K562 (cell line): Measurements from ENCODE around the gene CACNA1I. TPM values are rescaled to one million over a fixed set of nuclear protein-coding genes. Genes with fewer than 3 reads are reported as not detected.

ENCODE experiments used
- BRCA1 ChIP-seq, 2 experiments: fragments of 450-650 bp in 1 of 2; sonication (generic) in 1 of 2; formaldehyde crosslinking in 1 of 2; IDR thresholded peaks; 2 replicates each; pipeline versions ENCODE4 v1.5.0 to v1.6.1; 2017 to 2020; ENCODE audit warnings: mild to moderate bottlenecking in 1 of 2, missing genetic modification reagents in 1 of 2
- BRD9 ChIP-seq: fragments of 450-650 bp; IDR thresholded peaks from 2 replicates; pipeline ENCODE4 v1.6.1; 2018; ENCODE audit warnings: low read depth; ENCODE audit not compliant: partially characterized antibody
- CBFA2T2 ChIP-seq: fragments of 450-650 bp; conservative IDR thresholded peaks from 2 replicates; pipeline ENCODE4 v1.6.1; 2017; ENCODE audit warnings: mild to moderate bottlenecking
- CBX1 ChIP-seq: sonication (generic); IDR thresholded peaks from 2 replicates; pipeline ENCODE4 v1.6.1; 2016; ENCODE audit warnings: antibody characterized with exemption, low read depth, mild to moderate bottlenecking
- CBX2 ChIP-seq: fragments of 200-600 bp; sonication (generic); IDR thresholded peaks from one replicate; pipeline ENCODE4 v1.6.1; 2012; ENCODE audit warnings: mild to moderate bottlenecking, low read length, inconsistent platforms; ENCODE audit not compliant: insufficient read depth, poor library complexity, severe bottlenecking
- GATA2 ChIP-seq: sonication (generic); formaldehyde crosslinking; IDR thresholded peaks from 2 replicates; pipeline ENCODE4 v1.4.0; 2020; ENCODE audit warnings: mild to moderate bottlenecking, missing genetic modification reagents
- GTF2F1 ChIP-seq: IDR thresholded peaks from 2 replicates; pipeline ENCODE4 v1.6.1; 2011; ENCODE audit warnings: low read depth, low read length, improper control_type of control experiment
- HMG20A ChIP-seq: fragments of 450-650 bp; formaldehyde crosslinking; conservative IDR thresholded peaks from 2 replicates; pipeline ENCODE4 v1.4.0; 2020; ENCODE audit warnings: mild to moderate bottlenecking, mixed read lengths
- ILF3 ChIP-seq: fragments of 450-650 bp; IDR thresholded peaks from 2 replicates; pipeline ENCODE4 v1.6.1; 2018; ENCODE audit warnings: antibody characterized with exemption, mild to moderate bottlenecking, moderate library complexity, borderline replicate concordance
- MAFG ChIP-seq: fragments of 450-650 bp; conservative IDR thresholded peaks from 2 replicates; pipeline ENCODE4 v1.6.1; 2016; ENCODE audit warnings: missing genetic modification characterization, missing compliant biosample characterization
- MAFK ChIP-seq: IDR thresholded peaks from 2 replicates; pipeline ENCODE4 v1.6.1; 2011; ENCODE audit warnings: low read length, improper control_type of control experiment
- MTA3 ChIP-seq: fragments of 450-650 bp; formaldehyde crosslinking; IDR thresholded peaks from 2 replicates; pipeline ENCODE4 v1.6.1; 2017; ENCODE audit warnings: mild to moderate bottlenecking, borderline replicate concordance
- NFIC ChIP-seq: fragments of 450-650 bp; IDR thresholded peaks from 2 replicates; pipeline ENCODE4 v1.6.1; 2017; ENCODE audit warnings: mild to moderate bottlenecking, inconsistent platforms
- NONO ChIP-seq, 2 experiments: fragments of 200-400 bp in 1 of 2; fragments of 450-650 bp in 1 of 2; formaldehyde crosslinking in 1 of 2; IDR thresholded peaks; 2 replicates each; pipeline ENCODE4 v1.6.1; 2017; ENCODE audit warnings: low read depth in 2 of 2, mild to moderate bottlenecking in 2 of 2, moderate library complexity in 2 of 2, low read length in 1 of 2
- NR1H2 ChIP-seq: sonication (generic); formaldehyde crosslinking; IDR thresholded peaks from 2 replicates; pipeline ENCODE4 v1.4.0; 2020; ENCODE audit warnings: mild to moderate bottlenecking, missing genetic modification reagents
- NR2F6 ChIP-seq: fragments of 450-650 bp; formaldehyde crosslinking; IDR thresholded peaks from 2 replicates; pipeline ENCODE4 v1.4.0; 2020; ENCODE audit warnings: mild to moderate bottlenecking
- OTX1 ChIP-seq: fragments of 450-650 bp; formaldehyde crosslinking; IDR thresholded peaks from 2 replicates; pipeline ENCODE4 v1.4.0; 2022; ENCODE audit warnings: mild to moderate bottlenecking
- PHB2 ChIP-seq: fragments of 450-650 bp; IDR thresholded peaks from 2 replicates; pipeline ENCODE4 v1.6.1; 2017; ENCODE audit warnings: low read depth
- STAT5A ChIP-seq: IDR thresholded peaks from 2 replicates; pipeline ENCODE4 v1.6.1; 2012; ENCODE audit warnings: low read length, inconsistent platforms, borderline replicate concordance
- ZBED1 ChIP-seq: IDR thresholded peaks from 2 replicates; pipeline ENCODE4 v1.6.1; 2014
- polyA plus RNA-seq, 8 experiments: library from polyadenylated mRNA; depleted of rRNA in 4 of 8; stranded (reverse) in 5 of 8; unstranded in 3 of 8; fragments of >200 nt; fragmentation: Nextera tagmentation in 2 of 8; fragmentation: Illumina TruSeq in 1 of 8; extraction: Ambion mirVana in 2 of 8; extraction: Trizol in 1 of 8; gene quantifications; 2 replicates each; pipeline versions ENCODE4 v1.2.1 to v1.2.3, GENCODE V29; 2011 to 2014; ENCODE audit warnings: inconsistent platforms in 1 of 8, missing spikeins in 1 of 8
- total RNA-seq, 7 experiments: library from RNA; depleted of rRNA in 6 of 7; stranded (reverse); fragments of >200 nt in 6 of 7; fragmentation: Illumina TruSeq in 2 of 7; extraction: Trizol in 2 of 7; gene quantifications; 2 replicates each; pipeline versions ENCODE4 v1.2.1 to v1.2.3, GENCODE V29; 2011 to 2021; ENCODE audit warnings: low replicate concordance in 1 of 7
- TF ChIP-seq, protein P1 (sequence below): sonication (generic); formaldehyde crosslinking; IDR thresholded peaks from 2 replicates; pipeline ENCODE4 v1.8.1; 2023; ENCODE audit warnings: mild to moderate bottlenecking, missing genetic modification reagents
- TF ChIP-seq, protein P2 (sequence below): fragments of 450-650 bp; IDR thresholded peaks from 2 replicates; pipeline ENCODE4 v1.6.1; 2016
- TF ChIP-seq, protein P3 (sequence below): fragments of 450-650 bp; IDR thresholded peaks from 2 replicates; pipeline ENCODE4 v1.6.1; 2018; ENCODE audit warnings: mild to moderate bottlenecking, low read depth; ENCODE audit not compliant: partially characterized antibody
- TF ChIP-seq, protein P4 (sequence below): sonication (generic); formaldehyde crosslinking; IDR thresholded peaks from 2 replicates; pipeline ENCODE4 v1.8.0; 2022; ENCODE audit warnings: mild to moderate bottlenecking, missing genetic modification reagents

The CACNA1I gene
- total and polyA plus RNA-seq, 9 of the 15 experiments (the other 6 are each of a cell fraction or from before 2014, with no cell fraction given), result 0.01 to 0.79 (median 0.32) TPM; not detected in 1

DNA sequence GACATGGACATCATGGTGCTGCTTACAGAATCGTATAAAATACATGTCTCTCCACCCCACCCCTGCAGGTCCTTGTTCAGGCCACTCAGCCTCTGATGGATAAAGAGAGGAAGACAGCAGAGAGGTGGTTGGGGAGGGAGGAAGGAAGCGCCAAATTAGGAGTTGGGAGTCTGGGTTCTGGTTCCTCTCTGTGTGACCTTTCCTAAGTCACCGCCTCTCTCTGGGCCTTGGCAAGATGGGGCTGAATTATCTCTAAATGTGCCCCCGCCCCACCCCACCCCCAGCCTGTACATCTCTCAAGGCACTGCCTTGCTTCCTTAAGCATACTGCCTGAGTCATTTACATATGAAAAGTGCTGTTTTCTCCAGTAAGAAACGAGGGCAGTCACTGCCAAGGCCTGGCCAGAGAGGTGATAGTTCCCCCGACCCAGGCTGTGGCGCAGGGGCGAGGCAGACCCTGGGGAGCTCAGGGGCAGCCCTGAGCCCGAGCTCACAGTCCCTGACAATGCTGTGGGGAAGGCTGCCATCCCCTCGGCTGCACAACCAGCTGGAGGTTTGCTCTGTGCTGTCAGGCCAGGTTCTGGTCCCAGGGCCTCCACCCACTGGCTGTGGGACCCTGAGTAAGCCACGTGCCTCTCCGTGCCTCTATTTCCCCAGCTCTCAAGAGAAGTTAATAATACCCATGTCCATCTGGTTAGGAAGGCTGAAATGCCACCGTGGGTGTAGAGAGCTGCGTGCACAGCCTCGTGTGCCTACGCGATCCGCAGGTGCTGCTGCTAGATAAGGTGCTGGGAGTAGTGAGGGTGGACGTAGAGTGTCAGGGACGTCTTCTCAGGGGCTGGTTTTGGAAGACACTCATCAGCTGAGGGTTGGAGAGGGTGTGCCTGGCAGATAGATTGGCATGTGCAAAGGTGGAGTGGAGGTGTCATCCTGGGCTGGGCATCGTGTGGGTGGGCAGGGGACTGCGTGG, 55.3 kb downstream of the CACNA1I start (continued):
- TF ChIP-seq HMG20A, result no peak
- peak; percentile 64; the same call in 1 of the 2 replicates for TF ChIP-seq STAT5A
- no peak for TF ChIP-seq MAFK
- no peak for TF ChIP-seq CBX2
- TF ChIP-seq BRD9, result no peak
- no peak for TF ChIP-seq MAFG
- TF ChIP-seq, protein P1, sequence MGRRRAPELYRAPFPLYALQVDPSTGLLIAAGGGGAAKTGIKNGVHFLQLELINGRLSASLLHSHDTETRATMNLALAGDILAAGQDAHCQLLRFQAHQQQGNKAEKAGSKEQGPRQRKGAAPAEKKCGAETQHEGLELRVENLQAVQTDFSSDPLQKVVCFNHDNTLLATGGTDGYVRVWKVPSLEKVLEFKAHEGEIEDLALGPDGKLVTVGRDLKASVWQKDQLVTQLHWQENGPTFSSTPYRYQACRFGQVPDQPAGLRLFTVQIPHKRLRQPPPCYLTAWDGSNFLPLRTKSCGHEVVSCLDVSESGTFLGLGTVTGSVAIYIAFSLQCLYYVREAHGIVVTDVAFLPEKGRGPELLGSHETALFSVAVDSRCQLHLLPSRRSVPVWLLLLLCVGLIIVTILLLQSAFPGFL (CRISPR knock-in tag), result no peak
- peak; percentile 64 for TF ChIP-seq NFIC
- TF ChIP-seq CBX1, result no peak
- TF ChIP-seq, protein P2, sequence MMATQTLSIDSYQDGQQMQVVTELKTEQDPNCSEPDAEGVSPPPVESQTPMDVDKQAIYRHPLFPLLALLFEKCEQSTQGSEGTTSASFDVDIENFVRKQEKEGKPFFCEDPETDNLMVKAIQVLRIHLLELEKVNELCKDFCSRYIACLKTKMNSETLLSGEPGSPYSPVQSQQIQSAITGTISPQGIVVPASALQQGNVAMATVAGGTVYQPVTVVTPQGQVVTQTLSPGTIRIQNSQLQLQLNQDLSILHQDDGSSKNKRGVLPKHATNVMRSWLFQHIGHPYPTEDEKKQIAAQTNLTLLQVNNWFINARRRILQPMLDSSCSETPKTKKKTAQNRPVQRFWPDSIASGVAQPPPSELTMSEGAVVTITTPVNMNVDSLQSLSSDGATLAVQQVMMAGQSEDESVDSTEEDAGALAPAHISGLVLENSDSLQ, result peak; percentile 52
- TF ChIP-seq, protein P3, sequence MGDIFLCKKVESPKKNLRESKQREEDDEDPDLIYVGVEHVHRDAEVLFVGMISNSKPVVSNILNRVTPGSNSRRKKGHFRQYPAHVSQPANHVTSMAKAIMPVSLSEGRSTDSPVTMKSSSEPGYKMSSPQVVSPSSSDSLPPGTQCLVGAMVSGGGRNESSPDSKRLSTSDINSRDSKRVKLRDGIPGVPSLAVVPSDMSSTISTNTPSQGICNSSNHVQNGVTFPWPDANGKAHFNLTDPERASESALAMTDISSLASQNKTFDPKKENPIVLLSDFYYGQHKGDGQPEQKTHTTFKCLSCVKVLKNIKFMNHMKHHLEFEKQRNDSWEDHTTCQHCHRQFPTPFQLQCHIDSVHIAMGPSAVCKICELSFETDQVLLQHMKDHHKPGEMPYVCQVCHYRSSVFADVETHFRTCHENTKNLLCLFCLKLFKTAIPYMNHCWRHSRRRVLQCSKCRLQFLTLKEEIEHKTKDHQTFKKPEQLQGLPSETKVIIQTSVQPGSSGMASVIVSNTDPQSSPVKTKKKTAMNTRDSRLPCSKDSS, result no peak
- no peak for TF ChIP-seq BRCA1 (IDR thresholded peaks at IDR 0.05)
- TF ChIP-seq BRCA1 (CRISPR knock-in tag; IDR thresholded peaks at IDR 0.05), result no peak
- peak; percentile 74 for TF ChIP-seq GATA2
- no peak for TF ChIP-seq NONO (IDR thresholded peaks at IDR 0.05; ENCODE audit: low read depth in 2 of 2, low read length in 1 of 2)
- no peak for TF ChIP-seq GTF2F1
- no peak for TF ChIP-seq NR2F6 (CRISPR knock-in tag)
- TF ChIP-seq NR1H2 (CRISPR knock-in tag), result no peak
- TF ChIP-seq MTA3, result peak; percentile 28; the same call in 1 of the 2 replicates
- no peak for TF ChIP-seq OTX1 (CRISPR knock-in tag)
- TF ChIP-seq ZBED1, result no peak
- TF ChIP-seq, protein P4, sequence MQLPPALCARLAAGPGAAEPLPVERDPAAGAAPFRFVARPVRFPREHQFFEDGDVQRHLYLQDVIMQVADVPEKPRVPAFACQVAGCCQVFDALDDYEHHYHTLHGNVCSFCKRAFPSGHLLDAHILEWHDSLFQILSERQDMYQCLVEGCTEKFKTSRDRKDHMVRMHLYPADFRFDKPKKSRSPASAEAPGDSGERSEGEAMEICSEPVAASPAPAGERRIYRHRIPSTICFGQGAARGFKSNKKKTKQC (CRISPR knock-in tag), result no peak
- no peak for TF ChIP-seq ILF3
- peak; percentile 80 for TF ChIP-seq CBFA2T2
- TF ChIP-seq PHB2, result 0 out of 2 replicates have a peak, but pooled peaks have one; percentile 38
